AML-193 (cell line): Measurements from ENCODE around the gene AHRR.
A peak's percentile ranks its signal among the peaks of the same experiment; 100 is the strongest.

Experiments used
- DNase-seq, 2 experiments: peaks; one replicate each; lab custom pipeline; 2025; lab: John Stamatoyannopoulos, UW

Gene AHRR

GRCh38 chr5:443239-444151 is 122.0 kb downstream of the AHRR start:
- DNase-seq, result peak in 1 of 2 experiments; percentile 3

- DNase-seq, result no peak
These were observed 122.7 kb downstream of the AHRR start for GRCh38 chr5:444226-444625.

DNA sequence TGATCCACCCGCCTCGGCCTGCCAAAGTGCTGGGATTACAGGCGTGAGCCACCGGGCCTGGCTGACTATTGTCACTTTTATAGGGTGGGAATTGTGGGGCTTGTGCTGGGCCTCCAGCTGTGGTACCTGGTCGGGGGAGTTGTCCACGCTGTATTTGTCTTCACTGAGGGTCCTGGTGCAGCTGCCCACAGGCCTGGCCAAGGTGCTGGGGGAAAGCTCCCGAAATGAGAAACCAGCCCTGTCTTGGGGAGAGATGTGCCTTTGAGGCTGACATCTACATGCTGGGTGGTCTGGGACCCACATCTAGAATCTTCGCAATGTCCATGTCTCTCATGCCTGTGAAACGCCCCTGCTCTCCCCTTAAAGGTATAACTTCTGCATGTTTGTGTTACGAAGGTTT is 124.1 kb downstream of the AHRR start:
- DNase-seq, result no peak

DNA sequence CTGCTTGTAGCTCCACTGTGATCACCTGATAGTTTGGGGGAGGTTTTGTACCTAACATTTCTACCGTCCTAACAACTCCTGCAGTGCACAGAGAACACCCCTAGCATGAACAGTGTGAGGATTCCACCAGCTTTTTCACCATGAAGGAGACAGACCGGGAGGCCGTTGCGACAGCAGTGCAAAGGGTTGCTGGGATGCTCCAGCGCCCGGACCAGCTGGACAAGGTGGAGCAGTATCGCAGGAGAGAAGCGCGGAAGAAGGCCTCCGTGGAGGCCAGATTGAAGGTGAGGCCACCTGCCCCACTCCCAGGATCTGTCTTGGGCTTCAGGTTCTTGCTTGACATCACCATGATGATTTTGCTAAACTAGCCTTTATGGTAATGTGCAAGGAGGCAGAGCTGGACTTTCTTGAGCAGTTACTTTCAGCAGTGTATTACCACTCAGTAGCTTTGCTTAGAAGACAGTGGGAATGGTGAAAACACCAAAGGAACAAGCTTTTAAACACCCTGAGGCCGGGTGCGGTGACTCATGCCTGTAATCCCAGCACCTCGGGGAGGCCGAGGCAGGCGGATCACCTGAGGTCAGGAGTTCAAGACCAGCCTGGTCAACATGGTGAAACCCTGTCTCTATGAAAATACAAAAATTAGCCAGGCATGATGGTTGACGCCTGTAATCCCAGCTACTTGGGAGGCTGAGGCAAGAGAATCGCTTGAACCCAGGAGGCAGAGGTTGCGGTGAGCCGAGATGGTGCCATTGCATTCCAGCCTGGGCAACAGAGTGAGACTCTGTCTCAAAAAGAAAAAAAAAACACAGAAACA is 124.8 kb downstream of the AHRR start:
- DNase-seq, result no peak

DNA sequence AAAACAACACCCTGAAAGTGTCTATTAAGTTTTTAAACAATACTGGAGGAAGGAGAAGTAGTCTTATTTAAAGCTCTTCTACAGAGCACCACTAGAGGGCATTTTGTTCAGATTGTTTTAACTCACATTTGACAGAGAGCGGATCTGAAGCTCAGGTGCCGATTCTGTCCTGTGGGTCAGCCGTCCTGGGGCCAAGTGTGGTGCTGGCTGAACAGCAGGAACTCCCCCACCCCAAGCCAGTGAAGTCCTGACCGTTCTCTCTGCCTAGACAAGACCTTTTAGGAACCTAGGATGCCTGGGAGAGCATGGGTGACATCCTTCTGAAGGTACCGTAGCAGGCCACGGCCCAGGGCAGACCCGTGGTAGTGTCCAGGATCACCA is 125.4 kb downstream of the AHRR start:
- DNase-seq, result peak; percentile 49 to 71

DNA sequence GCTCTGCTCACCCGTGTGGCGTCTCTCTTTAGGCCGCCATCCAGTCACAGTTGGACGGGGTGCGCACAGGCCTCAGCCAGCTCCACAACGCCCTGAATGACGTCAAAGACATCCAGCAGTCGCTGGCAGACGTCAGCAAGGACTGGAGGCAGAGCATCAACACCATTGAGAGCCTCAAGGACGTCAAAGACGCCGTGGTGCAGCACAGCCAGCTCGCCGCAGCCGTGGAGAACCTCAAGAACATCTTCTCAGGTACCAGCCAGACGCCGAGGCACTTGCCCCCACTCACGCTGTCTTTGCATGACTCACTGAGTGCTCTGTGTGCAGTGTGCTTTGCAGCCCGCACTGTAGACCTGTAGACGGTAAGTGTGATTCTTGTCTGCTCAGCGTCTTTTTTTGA is 126.0 kb downstream of the AHRR start:
- DNase-seq, result no peak

DNA sequence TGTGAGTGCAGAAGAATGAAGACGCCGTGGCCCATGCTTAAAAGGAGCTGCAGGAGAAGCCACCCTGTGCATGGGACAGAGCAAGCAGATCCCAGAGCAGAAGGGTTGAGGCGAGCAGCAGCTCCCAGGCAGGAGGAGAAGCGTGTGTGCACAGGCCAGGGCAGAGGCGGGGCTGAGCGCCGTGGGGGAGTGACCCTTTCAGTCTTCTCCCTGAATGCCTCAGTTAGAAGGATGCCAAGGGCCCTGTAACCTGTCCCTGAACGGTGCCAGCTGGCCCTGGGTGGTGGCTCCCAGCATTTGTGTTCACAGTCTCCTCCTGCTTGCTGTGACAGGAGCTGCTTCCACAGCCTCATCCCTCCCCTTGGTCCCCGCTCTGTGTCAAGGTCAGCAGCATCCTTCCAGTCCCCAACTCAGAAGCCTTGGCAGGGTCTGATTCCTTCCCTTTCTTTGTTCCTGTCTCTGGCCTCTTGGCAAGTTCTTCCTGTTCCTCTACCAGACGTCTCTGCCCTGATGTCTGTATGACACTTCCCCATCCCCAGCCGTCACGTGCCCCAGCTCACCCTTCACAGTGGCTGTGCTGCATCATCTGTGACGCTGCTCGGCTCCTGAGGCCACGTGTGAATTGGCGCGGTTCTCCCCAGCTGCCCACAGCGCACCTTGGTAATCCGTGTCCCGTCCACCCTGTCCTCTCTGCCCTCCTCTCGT is 126.7 kb downstream of the AHRR start:
- no peak for DNase-seq

GRCh38 chr5:448766-449090 is 127.2 kb downstream of the AHRR start:
- DNase-seq, result no peak

DNA sequence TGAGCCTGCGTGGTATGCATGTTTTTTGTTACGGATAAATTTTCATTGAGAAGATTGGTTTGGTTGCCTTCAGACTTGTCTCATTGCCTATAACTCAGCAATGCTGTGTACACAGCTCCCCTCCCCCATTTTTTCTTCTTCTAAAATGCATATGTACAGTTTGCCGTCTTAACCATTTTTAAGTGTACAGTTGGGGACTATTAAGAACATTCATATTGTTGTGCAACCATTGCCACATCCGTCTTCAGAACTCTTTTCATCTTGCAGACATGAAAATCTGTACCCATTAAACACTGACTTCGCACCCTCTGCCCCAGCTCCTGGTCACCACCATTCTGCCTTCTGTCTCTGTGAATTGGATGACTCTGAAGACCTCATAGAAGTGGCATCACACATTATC is 127.6 kb downstream of the AHRR start:
- DNase-seq, result no peak

DNA sequence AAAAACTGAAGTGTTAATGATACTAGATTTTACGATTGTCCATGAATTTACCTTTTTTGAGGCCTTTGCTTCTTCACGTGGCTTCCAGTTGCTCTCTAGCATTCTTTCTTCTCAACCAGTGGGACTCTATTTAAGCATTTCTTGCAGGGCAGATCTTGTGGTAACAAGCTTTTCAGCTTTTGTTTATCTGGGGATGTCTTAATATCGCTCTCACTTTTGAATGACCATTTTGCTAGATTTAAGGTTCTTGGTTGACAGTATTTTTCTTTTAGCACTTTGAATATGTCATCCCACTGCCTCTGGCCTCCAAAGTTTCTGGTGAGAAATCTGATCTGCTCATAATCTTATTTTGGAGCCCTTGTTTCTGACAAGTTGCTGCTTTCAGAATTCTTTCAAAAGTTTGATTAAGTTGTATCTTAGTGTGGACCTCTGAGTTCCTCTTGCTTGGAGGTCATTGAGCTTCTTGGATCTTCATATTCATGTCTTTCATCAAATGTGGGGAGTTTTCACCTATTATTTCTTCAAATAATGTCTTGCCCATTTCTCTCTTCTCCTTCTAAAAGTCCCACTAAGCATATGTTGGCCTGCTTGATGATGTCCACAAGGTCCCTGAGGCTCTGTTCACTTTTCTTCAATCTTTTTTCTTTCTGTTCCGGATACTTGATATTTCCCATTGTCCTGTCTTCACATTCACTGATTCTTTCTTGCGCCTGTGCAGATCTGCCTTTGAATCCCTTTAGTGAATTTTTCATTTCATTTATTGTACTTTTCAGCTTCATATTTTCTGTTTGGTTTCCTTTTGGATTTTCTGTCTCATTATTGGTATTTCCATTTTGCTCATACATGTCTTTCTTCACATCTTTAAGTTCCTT is 130.3 kb downstream of the AHRR start:
- no peak for DNase-seq

DNA sequence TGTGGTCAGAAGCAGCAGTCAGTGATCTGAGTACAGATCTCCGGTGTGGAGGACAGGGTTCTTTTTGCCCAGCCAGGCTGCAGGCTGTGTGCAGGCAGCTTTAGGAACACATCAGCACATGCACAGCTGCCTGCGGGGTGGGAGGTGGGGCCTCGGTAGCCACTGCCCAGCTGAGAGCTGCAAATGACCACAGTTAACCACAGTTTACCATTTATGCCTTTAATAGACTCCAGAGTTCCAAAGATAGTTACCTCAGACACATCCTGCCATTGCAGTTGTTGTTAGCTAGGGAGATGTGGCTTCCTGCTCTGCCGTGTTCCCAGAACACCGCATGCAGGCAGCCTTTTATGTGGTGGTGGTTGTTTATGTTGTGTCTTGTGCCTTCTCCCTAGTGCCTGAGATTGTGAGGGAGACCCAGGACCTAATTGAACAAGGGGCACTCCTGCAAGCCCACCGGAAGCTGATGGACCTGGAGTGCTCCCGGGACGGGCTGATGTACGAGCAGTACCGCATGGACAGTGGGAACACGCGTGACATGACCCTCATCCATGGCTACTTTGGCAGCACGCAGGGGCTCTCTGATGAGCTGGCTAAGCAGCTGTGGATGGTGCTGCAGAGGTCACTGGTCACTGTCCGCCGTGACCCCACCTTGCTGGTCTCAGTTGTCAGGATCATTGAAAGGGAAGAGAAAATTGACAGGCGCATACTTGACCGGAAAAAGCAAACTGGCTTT is 131.6 kb downstream of the AHRR start:
- DNase-seq, result no peak

DNA sequence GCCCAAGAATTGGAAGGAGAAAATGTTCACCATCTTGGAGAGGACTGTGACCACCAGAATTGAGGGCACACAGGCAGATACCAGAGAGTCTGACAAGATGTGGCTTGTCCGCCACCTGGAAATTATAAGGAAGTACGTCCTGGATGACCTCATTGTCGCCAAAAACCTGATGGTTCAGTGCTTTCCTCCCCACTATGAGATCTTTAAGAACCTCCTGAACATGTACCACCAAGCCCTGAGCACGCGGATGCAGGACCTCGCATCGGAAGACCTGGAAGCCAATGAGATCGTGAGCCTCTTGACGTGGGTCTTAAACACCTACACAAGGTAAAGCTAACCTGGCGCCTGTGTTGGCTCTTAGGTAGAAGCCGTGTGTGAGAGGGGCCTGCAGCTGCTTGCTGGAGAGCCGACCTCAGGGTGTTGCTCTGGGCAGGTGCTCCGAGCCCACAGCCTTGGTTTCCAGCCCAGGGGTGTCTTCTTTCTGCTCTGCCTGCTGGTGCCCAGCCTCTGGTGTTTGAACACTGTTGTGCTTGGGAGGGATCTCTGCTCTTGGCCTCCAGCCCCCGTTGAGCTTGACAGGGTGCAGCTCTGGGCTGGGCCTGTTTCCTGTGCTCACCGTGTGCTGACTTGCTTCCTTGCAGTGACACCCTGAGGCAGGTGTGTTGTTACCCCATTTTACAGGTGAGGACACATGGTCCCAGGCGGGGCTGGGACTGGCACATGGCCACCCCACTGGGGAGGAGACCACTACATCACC is 132.4 kb downstream of the AHRR start:
- DNase-seq, result no peak

- DNase-seq, result no peak
These were observed 133.4 kb downstream of the AHRR start for GRCh38 chr5:454936-455335.

GRCh38 chr5:455806-456205 is 134.3 kb downstream of the AHRR start:
- no peak for DNase-seq

DNA sequence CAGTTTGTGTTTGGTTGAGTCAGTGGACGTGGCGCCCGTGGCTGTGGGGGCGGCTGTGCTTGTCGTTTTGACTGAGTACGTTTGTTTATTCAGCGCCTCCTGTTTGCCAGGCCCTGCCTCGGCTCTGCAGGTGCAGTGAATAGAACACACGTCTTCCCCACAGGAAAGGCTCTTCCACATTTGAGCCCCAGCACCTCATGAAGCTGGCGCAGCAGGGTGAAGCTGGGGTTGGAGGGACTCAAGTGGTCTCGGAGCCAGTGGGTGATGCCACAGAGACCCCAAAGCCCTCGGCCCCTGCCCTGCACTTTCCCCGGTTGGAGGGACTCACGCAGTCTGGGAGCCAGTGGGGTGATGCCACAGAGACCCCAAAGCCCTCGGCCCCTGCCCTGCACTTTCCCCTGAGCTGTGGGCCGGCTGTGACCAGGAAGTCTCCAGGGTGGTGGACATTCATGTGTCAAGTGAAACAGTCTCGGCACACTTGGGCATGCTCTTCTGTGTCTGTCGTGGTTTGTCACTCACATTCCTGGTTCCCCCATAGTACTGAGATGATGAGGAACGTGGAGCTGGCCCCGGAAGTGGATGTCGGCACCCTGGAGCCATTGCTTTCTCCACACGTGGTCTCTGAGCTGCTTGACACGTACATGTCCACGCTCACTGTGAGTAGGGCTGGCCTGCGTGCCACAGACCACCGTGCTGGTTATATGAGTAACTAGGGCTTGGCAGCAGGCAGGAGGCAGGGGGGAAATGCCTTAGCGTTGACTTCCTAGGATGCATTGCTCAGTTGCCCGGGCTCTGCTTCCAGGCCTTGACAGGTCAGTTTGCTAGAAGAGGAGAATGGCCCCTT is 135.1 kb downstream of the AHRR start:
- DNase-seq, result no peak

- no peak for DNase-seq
These were observed 135.9 kb downstream of the AHRR start for GRCh38 chr5:457195-457961.

DNA sequence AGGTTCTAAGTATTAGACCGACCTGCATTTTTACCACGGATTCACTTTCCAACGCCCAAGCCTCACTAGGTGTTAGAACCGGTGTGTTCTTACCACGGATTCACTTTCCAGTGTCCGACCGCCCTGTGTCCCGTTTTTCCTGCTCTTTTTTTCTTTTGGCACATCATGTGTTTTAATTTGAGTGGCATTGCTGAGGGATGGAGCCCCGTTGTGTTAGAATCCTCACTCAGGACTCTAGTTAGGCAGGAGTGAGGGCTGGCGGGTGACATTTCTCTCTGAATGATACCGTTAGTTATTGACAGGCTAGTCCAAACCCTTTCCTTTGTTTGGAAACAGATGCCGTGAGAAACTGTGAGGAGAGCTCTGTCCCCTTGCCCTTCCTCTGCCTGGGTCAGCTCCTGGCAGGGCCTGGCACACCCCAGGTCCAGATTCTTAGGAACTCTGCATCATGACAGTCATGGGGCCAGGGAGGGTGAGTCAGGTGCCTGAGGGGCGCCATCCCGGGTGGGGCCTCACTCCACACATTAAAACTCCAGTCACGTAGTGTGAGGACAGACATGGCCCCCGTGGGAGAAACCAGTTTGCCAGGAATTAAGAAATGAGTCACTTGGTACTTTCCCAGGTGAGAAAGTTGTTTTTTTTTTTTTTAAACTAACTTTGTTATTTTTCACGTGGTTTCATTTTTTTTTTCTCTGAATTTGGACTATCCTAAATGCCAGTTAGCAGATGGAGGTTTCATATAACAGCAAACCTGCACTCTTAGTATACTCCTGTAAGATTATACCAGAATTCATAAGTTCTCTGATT is 137.2 kb downstream of the AHRR start:
- no peak for DNase-seq
